IPS-11a (cell line): Measurements from ENCODE around the gene TPK1.

ENCODE experiments used
- H3K4me3 ChIP-seq: one replicate; pipeline ENCODE4 v1.5.1; 2013; ENCODE audit warnings: low read depth, low read length, control low read depth

The TPK1 gene

DNA sequence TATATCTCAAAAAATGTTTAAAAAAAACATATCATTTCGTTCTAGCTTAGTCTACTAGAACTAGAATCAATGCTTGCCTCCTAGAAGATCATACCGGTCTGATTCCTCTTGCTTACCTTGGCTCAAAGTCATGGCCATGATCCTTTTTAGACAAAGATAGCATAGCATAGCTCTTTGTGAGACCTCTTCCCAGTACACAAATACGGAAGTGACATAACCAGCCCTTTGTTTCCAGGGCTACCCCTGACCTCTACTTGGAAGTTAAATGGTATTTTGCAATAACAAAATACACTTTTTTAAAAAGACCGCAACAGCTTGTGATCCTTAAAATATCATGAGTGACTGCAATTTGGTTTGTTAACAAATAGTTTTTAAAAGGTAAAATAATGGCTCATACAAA, 301.7 kb downstream of the TPK1 start:
- no peak overlapping the region for H3K4me3 ChIP-seq

DNA sequence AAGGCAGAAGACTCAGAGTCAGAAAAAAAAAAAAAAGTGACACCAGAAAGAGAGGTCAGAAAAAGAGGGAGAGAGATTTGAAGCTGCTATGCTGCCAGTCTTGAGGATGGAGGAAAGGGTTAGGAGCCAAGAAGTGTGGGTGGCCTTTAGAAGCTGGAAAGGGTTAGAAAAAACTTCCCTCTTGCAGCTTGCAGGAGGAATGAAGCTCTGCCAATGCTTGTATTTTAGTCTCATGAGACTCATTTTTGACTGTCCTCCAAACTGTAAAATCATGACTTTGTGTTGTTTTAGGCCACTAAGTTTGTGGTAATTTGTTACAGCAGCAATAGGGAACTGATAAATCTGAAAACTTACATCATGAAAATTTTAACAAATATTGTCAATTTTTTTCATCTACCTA, 304.7 kb downstream of the TPK1 start:
- H3K4me3 ChIP-seq, result no peak overlapping the region

DNA sequence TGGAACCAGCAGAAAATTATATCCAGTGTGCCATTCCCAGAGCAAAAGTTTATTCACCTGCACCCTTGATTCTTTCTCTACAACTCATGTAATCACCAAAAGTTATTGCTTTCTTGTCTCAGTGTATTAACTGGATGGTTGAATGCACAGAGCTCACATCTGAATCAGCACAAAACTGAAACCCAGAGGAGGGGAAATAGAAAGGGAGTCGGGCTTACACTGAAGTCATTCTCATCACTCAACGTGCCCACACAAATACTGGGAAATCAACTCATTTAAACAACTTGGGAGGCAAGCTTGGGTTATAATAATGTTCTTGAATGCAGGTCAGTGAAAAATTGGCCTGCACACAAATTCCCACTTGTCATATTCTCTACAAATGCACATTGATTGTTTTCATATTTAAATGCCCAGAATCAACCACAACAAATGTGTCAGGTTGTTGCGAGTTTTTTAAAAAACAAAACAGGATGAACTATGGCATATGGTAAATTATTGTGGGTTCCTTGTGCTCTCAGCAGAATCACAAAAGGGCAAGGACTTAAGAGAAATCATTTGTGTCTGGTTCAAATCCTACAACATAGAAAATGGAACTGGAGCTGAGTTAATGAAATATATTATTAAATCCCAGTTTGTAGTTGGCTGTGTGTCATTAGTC, 306.5 kb downstream of the TPK1 start:
- no peak overlapping the region for H3K4me3 ChIP-seq

DNA sequence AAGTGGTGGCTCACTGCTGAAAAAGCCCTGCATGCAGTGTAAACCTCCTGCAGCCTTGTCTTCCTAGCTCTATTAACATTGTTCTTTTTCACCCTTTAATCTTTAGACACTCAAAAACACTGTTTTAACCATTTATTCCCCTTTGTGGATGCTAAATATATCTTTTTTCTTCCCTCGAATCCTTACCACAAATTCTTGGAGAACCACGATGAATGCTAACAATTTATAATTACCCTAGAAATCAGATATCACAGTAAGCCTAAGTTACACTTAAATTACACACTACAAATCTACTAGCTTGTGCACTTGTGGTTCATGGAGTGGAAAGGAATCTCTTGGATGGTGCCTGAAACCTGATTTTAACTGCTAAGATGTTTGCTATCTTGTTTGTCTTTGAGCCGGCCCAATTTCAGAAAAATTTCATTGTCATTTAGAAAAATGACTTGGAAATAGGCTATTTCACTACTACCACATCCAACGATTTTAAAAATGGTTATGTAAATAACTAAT, 307.3 kb downstream of the TPK1 start:
- H3K4me3 ChIP-seq, result no peak overlapping the region

DNA sequence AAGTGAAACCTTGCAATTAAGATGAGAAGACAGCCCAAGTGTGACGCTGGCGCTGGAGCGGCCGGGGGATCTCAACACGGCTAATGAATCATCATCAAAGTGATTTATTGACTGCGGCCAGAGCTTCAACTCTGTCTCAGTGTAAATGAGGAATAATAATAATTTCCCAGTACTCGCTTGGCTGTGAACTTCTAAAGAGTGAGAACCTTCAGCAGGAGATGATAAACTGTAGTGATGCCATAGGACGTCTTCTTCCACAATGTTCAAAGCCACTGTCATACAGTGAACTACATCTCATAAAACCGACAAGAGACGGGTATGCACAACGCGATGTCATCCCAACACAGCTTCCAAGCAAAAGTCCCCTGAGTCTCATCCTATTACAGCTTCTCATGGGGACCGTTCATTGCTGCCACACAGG, 308.8 kb downstream of the TPK1 start:
- H3K4me3 ChIP-seq, result no peak overlapping the region

DNA sequence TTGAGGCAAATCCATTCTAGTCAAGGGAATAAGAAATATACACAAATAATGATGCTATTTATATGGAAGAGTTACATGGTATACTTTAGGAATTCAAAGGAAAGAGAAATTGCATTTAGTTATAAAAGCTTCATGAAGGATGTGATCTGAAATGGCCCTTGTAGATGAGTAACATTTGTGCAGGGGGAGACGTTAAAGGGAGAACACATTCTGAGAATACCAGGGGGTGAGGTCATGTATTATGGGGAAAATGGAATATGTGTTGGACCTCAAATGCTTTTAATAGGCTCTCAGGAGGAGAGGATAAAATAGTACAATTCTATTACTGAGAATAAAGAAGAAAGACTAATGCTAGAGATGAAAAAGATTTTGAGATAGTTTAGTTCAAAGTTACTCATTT, 309.9 kb downstream of the TPK1 start:
- H3K4me3 ChIP-seq, result no peak overlapping the region

DNA sequence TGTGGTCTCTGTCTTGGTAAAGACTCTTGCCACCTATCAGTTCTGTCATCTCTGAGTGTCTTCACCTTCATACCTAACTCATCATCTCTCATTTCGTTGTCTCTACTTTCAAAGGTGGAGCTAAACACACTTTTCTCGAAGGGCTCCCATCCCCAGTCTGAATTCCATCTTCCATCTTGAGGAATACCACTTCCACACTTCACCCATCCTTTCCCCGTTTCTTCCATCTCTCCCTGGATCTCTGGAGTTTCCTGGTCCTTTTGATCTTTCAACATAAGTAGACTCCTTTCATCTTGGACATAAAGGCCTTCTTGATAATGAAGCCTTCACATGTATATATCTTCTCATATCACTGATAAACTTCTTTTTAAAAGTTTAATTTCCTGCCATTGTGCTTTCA, 311.6 kb downstream of the TPK1 start:
- H3K4me3 ChIP-seq, result no peak overlapping the region

DNA sequence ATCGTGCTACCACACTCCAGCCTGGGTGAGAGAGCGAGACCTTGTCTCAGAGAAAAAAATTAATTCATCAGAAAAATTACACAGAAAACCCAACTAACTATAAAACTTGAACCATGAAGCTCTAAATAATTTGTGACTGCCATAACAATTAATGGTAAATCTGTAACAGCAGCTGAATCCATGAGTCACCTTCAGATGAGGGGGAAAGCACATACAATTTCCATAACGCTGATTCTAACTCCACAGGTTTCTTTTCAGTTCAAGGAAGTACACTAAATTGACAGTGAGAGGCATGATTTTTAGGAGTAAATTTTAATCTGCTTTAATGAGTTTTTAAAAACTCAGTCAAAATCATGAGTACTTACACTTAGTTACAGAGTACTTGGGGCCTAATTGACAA, 312.2 kb downstream of the TPK1 start:
- H3K4me3 ChIP-seq, result no peak overlapping the region

DNA sequence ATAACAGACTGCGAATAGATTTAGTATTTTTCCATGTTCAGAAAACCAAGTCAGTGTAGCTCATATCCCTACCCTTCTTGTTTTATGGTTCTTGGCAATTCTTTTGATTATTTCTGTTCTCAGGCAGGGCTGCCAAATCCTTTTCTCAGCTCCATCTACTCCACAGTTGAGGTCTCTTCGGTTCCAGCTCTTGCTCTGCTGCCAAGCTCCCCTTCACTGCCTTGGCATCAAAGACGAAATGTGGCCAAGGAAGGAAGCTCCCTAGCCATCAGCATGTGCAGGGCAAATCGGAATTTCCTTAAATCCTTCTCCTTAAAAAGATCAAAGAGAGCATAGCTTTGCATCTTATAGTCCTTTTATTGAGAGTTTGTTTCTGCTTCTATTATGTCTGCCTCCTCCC, 315.9 kb downstream of the TPK1 start:
- H3K4me3 ChIP-seq, result no peak overlapping the region

DNA sequence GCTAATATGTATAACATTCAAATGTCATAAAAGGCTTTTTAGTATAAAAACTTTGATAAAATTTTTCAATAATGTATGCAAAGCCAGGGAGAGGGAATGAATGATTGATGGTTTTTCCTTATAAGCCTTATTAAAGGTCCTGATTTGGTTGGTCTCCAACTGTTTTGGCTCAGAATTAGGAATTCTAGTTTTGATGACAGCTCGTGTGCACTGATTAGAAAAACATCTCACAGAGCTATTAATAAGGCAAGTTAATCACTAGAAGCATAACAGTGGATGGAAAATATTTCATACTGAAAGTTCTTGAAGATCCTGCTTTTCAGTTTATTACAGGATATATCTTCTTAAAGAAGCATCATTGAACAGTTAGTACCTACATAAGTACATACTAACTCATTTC, 317.5 kb downstream of the TPK1 start:
- H3K4me3 ChIP-seq, result no peak overlapping the region

DNA sequence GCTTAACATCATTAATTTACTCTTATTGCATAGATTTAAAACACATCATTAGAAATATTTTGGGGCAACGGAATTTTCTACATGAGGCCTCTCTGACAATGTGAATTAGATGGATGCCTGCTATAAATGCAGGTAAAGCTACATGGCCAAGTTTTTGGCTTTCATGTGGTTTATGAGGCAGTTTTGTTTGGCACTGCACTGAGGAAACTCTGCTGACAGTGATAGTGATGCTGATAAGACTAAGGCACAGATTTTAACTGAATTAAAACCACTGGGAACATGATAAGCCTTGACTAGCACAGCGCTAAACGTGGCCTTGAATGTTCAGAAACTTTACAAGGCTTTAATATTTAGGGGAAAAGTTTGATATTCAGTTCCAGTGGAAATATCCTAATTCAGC, 318.1 kb downstream of the TPK1 start:
- H3K4me3 ChIP-seq, result no peak overlapping the region

DNA sequence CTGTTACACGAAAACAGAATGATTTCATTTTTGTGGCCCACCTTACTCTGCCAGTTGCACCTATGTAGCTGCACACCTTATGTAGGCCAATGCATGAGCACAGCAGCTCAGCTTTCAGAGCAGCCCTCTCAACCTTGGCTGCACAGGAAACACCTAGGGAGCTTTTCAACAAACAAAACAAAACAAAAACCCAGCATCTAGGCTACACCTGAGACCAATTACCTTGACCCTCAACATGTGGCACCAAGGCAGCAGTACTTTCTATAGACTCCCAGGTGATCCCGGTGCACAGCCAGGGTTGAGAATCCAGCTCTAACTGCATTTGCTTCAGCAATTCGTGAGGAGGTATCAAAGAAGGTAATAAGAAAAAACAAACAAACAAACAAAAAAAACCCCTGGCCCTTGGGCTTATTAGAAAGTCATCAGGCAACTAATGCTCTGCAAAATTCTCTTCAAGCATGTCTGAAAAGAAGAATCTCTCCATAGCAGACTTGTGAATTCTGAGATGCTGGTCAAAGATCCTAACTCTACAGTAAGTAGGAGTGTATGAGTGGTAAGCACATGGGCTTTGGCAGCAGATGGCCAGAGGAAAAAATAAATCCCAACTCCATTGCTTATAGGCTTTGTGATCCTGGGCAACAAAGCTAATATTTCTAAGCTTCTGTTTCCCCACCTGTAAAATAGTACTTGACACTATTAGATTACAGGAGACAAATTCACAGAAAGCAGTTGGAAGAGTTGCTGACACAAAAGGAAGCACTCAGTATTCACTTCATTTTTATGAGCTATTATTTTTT, 318.9 kb downstream of the TPK1 start:
- no peak overlapping the region for H3K4me3 ChIP-seq

DNA sequence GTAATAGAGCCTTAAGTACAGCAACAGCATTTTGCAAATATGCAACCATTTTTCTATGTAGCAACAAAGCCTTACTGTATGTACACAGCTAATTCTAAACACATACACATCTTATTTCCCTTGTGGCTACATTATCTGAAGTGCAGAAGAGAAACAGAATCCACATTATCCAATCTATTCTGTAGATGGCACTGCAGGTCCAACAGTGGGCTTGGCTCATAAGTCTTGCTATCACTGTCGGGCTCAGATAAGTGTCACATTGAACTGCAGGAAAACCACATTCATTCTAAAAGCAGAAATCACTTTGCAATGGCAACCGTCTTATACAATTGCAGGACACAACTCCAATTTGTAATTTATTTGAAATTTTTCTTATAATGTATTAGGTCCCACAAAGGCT, 322.5 kb downstream of the TPK1 start:
- no peak overlapping the region for H3K4me3 ChIP-seq

DNA sequence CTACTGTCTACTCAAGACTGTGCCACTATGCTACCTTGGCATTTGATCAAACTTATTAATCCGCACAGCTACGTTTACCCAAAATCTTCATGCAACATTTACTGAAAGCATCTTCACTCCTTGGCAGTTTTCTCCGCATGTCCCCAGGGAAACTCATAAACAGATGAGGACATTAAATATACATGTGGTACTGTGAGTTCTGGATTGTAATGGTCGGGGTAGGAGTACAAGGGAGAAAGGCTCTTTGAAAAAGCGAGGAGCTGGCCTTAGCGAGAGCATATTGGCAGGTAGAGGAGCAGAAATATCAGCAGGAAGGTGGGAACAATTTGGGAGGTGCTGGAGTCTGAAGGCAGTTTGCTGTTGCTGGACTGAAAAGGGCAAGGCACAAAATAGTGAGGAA, 325.2 kb downstream of the TPK1 start:
- no peak overlapping the region for H3K4me3 ChIP-seq

DNA sequence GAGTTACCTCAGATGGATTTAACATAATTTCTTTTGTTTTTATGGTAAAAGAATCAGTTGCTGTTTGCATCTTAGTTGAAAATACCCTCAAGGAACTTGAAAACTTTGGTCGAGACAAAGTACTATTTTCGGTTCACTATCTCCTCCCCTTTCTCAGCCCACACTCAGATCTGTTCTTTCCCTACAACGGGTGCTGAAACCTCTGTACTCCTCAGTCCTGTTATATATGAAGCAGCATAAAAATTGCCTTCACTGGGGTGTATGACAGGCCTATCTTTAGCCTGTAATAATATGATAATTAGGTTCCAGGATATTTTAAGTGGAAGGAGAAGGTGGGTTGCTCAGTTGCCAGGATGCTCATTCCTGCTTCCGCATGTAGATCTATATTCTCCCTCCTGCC, 327.2 kb downstream of the TPK1 start:
- no peak overlapping the region for H3K4me3 ChIP-seq

DNA sequence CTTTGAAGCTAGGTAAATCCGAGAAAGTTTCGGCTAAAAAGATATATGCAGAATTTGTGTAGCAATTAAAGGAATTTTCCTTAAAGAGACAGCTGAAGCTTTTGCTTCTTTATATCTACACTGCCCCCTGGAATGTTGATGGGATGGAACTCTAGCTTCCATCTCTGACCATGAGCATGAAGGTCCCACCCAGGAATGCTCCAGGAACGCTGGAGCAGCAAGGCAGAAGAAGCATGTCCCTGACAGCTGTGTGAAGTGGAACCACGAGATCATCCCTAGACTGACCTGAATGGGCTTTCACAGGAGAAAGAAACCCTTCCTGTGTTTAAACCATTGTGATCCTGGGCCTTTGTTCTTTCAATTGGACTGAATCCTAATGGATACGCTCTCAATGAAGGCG, 332.6 kb downstream of the TPK1 start:
- H3K4me3 ChIP-seq, result no peak overlapping the region

DNA sequence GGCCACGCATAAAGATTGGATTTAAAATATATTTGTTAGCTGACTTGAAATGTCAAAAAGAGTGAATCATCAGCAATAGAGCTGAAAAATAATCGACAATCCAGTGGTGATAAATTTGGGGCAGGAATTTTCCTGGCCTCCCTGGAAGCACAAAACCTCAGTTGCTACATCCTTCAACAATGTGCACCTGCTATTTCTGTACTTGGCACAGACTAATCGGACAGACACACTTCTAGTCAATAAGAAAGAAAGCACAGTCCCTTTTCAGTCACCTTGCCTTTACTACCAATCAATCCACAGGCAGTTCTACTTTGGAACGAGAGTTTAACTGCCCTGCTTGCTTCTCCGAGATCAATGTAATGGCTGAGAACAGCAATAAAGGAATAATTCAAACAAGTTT, 335.6 kb downstream of the TPK1 start:
- no peak overlapping the region for H3K4me3 ChIP-seq

DNA sequence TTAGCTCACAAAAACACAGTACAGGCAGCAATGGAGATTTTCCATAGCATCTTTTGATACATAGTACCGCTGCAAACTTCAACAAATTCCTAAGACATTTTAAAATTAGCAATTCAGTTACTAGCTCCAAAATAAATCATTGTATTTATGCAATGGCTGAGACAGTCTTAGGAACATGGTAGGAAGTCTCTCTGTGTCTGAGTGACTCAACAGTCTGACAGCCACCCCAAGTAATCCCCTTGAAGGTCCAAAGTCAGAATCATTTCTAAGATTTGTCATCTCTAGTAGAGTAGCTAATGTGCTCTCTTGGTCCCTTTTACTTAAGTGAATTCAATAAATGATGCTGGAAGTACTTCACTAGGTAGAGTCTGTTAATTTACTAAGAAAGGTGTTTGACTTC, 338.6 kb downstream of the TPK1 start:
- no peak overlapping the region for H3K4me3 ChIP-seq

DNA sequence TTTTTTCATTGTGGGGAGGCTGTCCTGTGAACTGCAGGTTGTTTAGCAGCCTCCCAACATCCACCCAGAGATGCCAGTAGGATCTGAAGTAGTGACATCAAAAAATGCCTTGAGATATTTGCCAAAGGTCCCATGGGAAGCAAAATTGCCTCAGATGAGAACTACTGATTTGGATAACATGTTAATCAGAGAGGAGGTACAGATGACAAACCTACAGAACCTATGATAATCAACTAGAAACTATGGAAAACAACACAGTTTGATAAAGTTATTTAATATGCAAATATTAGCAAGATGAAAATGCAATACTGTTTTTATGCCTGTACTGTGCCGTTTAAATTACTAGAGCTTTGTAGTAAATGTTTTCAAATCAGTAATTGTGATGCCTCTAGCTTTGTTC, 341.5 kb downstream of the TPK1 start:
- no peak overlapping the region for H3K4me3 ChIP-seq

DNA sequence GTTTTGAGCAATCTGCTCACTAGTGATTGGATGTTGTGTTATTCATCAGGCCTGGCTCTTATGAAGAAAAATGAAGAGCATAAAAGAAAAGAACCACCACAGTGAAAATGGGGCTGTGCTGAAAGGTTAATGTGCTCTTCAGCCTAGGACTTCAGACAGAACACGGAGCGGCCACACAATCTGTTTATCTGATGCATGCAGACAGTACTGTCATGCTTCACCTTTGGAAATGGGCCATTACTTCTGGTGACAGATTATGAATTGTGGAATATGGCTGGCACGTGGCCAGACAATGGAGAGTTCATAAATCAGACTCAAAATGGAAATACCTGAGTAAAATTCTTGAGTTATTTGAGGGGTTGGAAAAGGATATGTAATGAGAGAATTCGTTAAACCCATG, 346.3 kb downstream of the TPK1 start:
- no peak overlapping the region for H3K4me3 ChIP-seq

DNA sequence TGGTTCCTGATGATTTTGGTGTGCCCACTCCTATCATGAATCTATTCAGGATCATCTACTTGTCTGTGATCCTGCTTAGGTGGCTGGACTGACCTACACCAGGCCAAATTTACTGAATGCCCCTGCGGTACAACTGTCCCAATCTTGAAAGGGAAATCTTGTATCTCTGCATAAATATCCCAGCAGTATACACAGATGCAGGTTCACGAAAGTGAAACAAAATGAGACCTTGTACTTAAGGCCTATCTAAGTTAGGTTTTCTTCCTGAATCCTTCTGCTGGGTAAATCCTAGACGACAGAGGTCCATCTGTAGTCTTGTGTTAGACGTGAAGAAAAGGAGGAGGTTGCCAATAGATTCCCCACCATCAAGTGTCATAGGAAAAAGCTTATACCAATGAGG, 346.9 kb downstream of the TPK1 start:
- H3K4me3 ChIP-seq, result no peak overlapping the region

DNA sequence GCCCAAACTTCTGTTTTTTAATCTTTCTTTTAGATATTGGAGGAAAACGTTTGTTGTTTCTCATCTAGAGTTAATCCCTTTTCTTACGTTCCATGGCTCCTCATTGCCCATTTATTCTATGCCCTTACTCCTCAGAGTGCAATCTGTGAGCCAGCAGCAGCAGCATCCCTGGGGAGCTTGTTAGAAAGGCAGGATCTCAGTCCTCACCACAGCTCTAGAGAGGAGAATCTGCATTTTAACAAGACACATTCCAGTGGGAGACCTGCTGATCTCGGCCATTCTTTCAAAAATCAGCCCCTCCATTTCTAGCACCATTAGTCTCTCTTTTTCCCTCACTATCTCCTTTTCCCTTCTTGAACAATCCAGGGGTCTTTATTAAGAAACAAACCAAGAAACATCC, 348.0 kb downstream of the TPK1 start:
- no peak overlapping the region for H3K4me3 ChIP-seq

DNA sequence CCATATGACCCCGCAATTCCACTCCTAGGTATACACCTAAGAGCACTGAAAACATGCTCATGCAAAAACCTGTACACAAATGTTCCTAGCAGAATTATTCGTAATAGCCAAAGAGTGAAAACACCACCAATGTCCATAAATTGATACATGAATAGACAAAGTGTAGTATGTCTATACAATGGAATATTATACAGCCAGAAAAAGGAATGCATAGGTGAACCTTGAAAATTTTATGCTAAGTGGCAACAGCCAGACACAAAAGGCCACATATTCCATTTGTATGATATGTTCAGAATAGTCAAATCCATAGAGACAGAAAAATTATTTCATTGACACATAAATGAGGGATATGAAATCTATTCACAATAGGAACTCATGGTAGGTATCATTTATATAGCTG, 351.4 kb downstream of the TPK1 start:
- no peak overlapping the region for H3K4me3 ChIP-seq
